ENCODE results near the gene CCNY.

DNA sequence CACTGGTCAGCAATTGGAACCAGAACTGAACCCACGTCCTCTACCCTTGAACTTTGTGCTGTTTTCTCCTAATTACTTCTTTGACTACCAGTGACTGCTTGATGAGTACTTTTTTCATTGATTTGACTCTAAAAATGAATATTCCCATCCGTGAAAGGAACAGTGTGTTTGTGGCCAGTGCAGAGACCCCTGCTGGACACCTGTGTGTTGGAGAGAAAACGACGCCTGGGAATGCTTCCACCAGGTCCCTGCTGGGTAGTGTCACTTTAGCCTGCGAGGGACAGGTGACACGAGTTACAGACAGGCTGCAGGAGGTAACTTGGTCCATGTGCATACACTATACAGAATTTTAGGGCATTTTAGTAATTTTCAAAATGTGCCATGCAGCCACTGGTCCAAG lies 262.1 kb downstream of the CCNY start:
- TF ChIP-seq, protein P1, sequence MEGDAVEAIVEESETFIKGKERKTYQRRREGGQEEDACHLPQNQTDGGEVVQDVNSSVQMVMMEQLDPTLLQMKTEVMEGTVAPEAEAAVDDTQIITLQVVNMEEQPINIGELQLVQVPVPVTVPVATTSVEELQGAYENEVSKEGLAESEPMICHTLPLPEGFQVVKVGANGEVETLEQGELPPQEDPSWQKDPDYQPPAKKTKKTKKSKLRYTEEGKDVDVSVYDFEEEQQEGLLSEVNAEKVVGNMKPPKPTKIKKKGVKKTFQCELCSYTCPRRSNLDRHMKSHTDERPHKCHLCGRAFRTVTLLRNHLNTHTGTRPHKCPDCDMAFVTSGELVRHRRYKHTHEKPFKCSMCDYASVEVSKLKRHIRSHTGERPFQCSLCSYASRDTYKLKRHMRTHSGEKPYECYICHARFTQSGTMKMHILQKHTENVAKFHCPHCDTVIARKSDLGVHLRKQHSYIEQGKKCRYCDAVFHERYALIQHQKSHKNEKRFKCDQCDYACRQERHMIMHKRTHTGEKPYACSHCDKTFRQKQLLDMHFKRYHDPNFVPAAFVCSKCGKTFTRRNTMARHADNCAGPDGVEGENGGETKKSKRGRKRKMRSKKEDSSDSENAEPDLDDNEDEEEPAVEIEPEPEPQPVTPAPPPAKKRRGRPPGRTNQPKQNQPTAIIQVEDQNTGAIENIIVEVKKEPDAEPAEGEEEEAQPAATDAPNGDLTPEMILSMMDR (IDR thresholded peaks at IDR 0.05): no peak
- TF ChIP-seq POLR2A (IDR thresholded peaks at IDR 0.05): no peak

Measured in lower leg skin (tissue), 3 donors.